ENCODE results near the gene RRBP1.
"Not testable (repeated sequence)": the region's sequence is repeated elsewhere in the genome, so short reads cannot be mapped to it uniquely, and the experiment has no call there.

Gene RRBP1

GRCh38 chr20:17666481-17666880 is 15.6 kb downstream of the RRBP1 start:
- H3K4me3 ChIP-seq (ENCODE audit: low read depth, low read length), result no peak overlapping the region

GRCh38 chr20:17665756-17666155 is 16.3 kb downstream of the RRBP1 start:
- H3K4me3 ChIP-seq (ENCODE audit: low read depth, low read length), result no peak overlapping the region

GRCh38 chr20:17664025-17664633 is 17.9 kb downstream of the RRBP1 start:
- no peak overlapping the region for H3K4me3 ChIP-seq (ENCODE audit: low read depth, low read length)

GRCh38 chr20:17663486-17663885 is 18.6 kb downstream of the RRBP1 start:
- no peak overlapping the region for H3K4me3 ChIP-seq (ENCODE audit: low read depth, low read length)

- H3K4me3 ChIP-seq (ENCODE audit: low read depth, low read length), result no peak overlapping the region
These were observed 19.0 kb downstream of the RRBP1 start for GRCh38 chr20:17663040-17663399.

- H3K4me3 ChIP-seq (ENCODE audit: low read depth, low read length), result no peak overlapping the region
These were observed 19.6 kb downstream of the RRBP1 start for GRCh38 chr20:17662333-17663039.

- no peak overlapping the region for H3K4me3 ChIP-seq (ENCODE audit: low read depth, low read length)
These were observed 20.8 kb downstream of the RRBP1 start for GRCh38 chr20:17661121-17661744.

- no peak overlapping the region for H3K4me3 ChIP-seq (ENCODE audit: low read depth, low read length)
These were observed 21.4 kb downstream of the RRBP1 start for GRCh38 chr20:17660667-17661066.

- H3K4me3 ChIP-seq (ENCODE audit: low read depth, low read length), result no peak overlapping the region
These were observed 22.2 kb downstream of the RRBP1 start for GRCh38 chr20:17659801-17660200.

GRCh38 chr20:17659344-17659743 is 22.7 kb downstream of the RRBP1 start:
- not testable (repeated sequence) for H3K4me3 ChIP-seq (ENCODE audit: low read depth, low read length)

GRCh38 chr20:17658648-17658993 is 23.4 kb downstream of the RRBP1 start:
- H3K4me3 ChIP-seq (ENCODE audit: low read depth, low read length), result no peak overlapping the region

- no peak overlapping the region for H3K4me3 ChIP-seq (ENCODE audit: low read depth, low read length)
These were observed 24.0 kb downstream of the RRBP1 start for GRCh38 chr20:17657898-17658647.

GRCh38 chr20:17657079-17657825 is 24.8 kb downstream of the RRBP1 start:
- no peak overlapping the region for H3K4me3 ChIP-seq (ENCODE audit: low read depth, low read length)

GRCh38 chr20:17655865-17656479 is 26.1 kb downstream of the RRBP1 start:
- no peak overlapping the region for H3K4me3 ChIP-seq (ENCODE audit: low read depth, low read length)

GRCh38 chr20:17655286-17655651 is 26.8 kb downstream of the RRBP1 start:
- H3K4me3 ChIP-seq (ENCODE audit: low read depth, low read length), result no peak overlapping the region

- H3K4me3 ChIP-seq (ENCODE audit: low read depth, low read length), result no peak overlapping the region
These were observed 27.3 kb downstream of the RRBP1 start for GRCh38 chr20:17654649-17655285.

- no peak overlapping the region for H3K4me3 ChIP-seq (ENCODE audit: low read depth, low read length)
These were observed 28.0 kb downstream of the RRBP1 start for GRCh38 chr20:17653835-17654648.

- H3K4me3 ChIP-seq (ENCODE audit: low read depth, low read length), result no peak overlapping the region
These were observed 29.6 kb downstream of the RRBP1 start for GRCh38 chr20:17652411-17652810.

- H3K4me3 ChIP-seq (ENCODE audit: low read depth, low read length), result no peak overlapping the region
These were observed 30.2 kb downstream of the RRBP1 start for GRCh38 chr20:17651760-17652388.
